H1 (cell line): ENCODE measurements around the gene CMTM1. TPM values are rescaled to one million over a fixed set of nuclear protein-coding genes. Genes with fewer than 3 reads are reported as not detected.

ENCODE experiments used
- CBX5 ChIP-seq: fragments of 300-800, 300-1000 bp; sonication (generic); IDR thresholded peaks from 2 replicates; pipeline ENCODE4 v1.7.1; 2016; ENCODE audit warnings: antibody characterized with exemption, low read length, low read depth
- CREB1 ChIP-seq: IDR thresholded peaks from 2 replicates; pipeline ENCODE4 v1.6.1; 2012; ENCODE audit warnings: inconsistent platforms
- KDM4A ChIP-seq: IDR thresholded peaks from one replicate; pipeline ENCODE4 v1.7.1; 2012; ENCODE audit warnings: low read depth, mild to moderate bottlenecking, moderate library complexity, low read length, inconsistent platforms; ENCODE audit not compliant: severe bottlenecking
- KDM5A ChIP-seq: fragments of 200-600 bp; IDR thresholded peaks from 2 replicates; pipeline ENCODE4 v1.7.1; 2012; ENCODE audit warnings: mild to moderate bottlenecking, low read length, inconsistent platforms, mixed read lengths
- POLR2AphosphoS5 ChIP-seq: IDR thresholded peaks from 2 replicates; pipeline ENCODE4 v1.6.1; 2011; ENCODE audit warnings: low read depth, low read length
- RXRA ChIP-seq: IDR thresholded peaks from 2 replicates; pipeline ENCODE4 v1.6.1; 2011; ENCODE audit warnings: low read depth, mild to moderate bottlenecking, low read length, moderate library complexity; ENCODE audit not compliant: insufficient read depth
- polyA plus RNA-seq, 7 experiments: library from polyadenylated mRNA; depleted of rRNA in 3 of 7; stranded (reverse) in 5 of 7; unstranded in 2 of 7; fragments of >200 nt in 5 of 7; fragments of 200-250 nt in 2 of 7; gene quantifications; 1 replicate in 5 of 7; 2 replicates in 1 of 7; 4 replicates in 1 of 7; pipeline versions ENCODE4 v1.2.1 to v1.2.3, GENCODE V29; 2011 to 2013; ENCODE audit warnings: missing spikeins in 2 of 7, mixed read lengths in 2 of 7
- total RNA-seq: library from RNA; stranded (reverse); fragmentation: NEBNext Ultra II Directional; extraction: Animal tissue kit (Norgen Biotek cat#: 25700); gene quantifications from 2 replicates; pipeline ENCODE4 v1.2.1, GENCODE V29; 2021
- TF ChIP-seq, protein P1 (sequence below): fragments of 300-600 bp; sonication (generic); IDR thresholded peaks from 2 replicates; pipeline ENCODE4 v1.7.1; 2012; ENCODE audit warnings: low read length, moderate library complexity, mild to moderate bottlenecking, inconsistent platforms; ENCODE audit not compliant: insufficient replicate concordance
- TF ChIP-seq, protein P2 (sequence below): IDR thresholded peaks from 2 replicates; pipeline ENCODE4 v1.6.1; 2012; ENCODE audit warnings: inconsistent platforms

The CMTM1 gene
- total and polyA plus RNA-seq, 2 of the 8 experiments (the other 6 are each of a cell fraction or from before 2014, with no cell fraction given), result 1.2 to 2.0 TPM

DNA sequence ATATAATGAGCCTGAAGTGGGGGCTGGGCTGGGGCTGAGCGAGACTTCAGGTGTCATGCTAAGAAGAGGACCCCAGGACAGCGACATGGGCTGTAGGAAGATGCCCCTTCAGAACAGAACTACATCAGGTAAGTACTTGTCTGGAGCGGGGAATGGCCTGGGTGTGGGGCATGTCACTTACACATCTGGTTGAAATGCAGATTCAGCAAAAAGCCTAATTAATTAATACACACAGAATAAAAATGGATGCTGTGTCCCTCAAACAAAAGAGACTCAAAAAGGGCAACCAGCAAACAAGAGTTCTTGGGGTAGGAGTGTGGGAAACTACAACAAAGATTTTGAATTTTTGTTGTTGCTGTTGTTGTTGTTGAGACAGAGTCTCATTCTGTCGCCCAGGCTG is 24.8 kb downstream of the CMTM1 start (continued):
- TF ChIP-seq, protein P1, sequence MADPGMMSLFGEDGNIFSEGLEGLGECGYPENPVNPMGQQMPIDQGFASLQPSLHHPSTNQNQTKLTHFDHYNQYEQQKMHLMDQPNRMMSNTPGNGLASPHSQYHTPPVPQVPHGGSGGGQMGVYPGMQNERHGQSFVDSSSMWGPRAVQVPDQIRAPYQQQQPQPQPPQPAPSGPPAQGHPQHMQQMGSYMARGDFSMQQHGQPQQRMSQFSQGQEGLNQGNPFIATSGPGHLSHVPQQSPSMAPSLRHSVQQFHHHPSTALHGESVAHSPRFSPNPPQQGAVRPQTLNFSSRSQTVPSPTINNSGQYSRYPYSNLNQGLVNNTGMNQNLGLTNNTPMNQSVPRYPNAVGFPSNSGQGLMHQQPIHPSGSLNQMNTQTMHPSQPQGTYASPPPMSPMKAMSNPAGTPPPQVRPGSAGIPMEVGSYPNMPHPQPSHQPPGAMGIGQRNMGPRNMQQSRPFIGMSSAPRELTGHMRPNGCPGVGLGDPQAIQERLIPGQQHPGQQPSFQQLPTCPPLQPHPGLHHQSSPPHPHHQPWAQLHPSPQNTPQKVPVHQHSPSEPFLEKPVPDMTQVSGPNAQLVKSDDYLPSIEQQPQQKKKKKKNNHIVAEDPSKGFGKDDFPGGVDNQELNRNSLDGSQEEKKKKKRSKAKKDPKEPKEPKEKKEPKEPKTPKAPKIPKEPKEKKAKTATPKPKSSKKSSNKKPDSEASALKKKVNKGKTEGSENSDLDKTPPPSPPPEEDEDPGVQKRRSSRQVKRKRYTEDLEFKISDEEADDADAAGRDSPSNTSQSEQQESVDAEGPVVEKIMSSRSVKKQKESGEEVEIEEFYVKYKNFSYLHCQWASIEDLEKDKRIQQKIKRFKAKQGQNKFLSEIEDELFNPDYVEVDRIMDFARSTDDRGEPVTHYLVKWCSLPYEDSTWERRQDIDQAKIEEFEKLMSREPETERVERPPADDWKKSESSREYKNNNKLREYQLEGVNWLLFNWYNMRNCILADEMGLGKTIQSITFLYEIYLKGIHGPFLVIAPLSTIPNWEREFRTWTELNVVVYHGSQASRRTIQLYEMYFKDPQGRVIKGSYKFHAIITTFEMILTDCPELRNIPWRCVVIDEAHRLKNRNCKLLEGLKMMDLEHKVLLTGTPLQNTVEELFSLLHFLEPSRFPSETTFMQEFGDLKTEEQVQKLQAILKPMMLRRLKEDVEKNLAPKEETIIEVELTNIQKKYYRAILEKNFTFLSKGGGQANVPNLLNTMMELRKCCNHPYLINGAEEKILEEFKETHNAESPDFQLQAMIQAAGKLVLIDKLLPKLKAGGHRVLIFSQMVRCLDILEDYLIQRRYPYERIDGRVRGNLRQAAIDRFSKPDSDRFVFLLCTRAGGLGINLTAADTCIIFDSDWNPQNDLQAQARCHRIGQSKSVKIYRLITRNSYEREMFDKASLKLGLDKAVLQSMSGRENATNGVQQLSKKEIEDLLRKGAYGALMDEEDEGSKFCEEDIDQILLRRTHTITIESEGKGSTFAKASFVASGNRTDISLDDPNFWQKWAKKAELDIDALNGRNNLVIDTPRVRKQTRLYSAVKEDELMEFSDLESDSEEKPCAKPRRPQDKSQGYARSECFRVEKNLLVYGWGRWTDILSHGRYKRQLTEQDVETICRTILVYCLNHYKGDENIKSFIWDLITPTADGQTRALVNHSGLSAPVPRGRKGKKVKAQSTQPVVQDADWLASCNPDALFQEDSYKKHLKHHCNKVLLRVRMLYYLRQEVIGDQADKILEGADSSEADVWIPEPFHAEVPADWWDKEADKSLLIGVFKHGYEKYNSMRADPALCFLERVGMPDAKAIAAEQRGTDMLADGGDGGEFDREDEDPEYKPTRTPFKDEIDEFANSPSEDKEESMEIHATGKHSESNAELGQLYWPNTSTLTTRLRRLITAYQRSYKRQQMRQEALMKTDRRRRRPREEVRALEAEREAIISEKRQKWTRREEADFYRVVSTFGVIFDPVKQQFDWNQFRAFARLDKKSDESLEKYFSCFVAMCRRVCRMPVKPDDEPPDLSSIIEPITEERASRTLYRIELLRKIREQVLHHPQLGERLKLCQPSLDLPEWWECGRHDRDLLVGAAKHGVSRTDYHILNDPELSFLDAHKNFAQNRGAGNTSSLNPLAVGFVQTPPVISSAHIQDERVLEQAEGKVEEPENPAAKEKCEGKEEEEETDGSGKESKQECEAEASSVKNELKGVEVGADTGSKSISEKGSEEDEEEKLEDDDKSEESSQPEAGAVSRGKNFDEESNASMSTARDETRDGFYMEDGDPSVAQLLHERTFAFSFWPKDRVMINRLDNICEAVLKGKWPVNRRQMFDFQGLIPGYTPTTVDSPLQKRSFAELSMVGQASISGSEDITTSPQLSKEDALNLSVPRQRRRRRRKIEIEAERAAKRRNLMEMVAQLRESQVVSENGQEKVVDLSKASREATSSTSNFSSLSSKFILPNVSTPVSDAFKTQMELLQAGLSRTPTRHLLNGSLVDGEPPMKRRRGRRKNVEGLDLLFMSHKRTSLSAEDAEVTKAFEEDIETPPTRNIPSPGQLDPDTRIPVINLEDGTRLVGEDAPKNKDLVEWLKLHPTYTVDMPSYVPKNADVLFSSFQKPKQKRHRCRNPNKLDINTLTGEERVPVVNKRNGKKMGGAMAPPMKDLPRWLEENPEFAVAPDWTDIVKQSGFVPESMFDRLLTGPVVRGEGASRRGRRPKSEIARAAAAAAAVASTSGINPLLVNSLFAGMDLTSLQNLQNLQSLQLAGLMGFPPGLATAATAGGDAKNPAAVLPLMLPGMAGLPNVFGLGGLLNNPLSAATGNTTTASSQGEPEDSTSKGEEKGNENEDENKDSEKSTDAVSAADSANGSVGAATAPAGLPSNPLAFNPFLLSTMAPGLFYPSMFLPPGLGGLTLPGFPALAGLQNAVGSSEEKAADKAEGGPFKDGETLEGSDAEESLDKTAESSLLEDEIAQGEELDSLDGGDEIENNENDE, result no peak
- no peak for TF ChIP-seq POLR2AphosphoS5
- TF ChIP-seq KDM5A, result no peak
- TF ChIP-seq, protein P2, sequence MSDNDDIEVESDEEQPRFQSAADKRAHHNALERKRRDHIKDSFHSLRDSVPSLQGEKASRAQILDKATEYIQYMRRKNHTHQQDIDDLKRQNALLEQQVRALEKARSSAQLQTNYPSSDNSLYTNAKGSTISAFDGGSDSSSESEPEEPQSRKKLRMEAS, result no peak
- no peak for TF ChIP-seq CREB1
- no peak for TF ChIP-seq RXRA
- TF ChIP-seq KDM4A, result no peak
- TF ChIP-seq CBX5, result no peak
